ENCODE measurements around the gene GYG1. TPM values are rescaled to one million over a fixed set of nuclear protein-coding genes. Genes with fewer than 3 reads are reported as not detected.

GYG1 gene
- 10 to 100 TPM; 32.8 to 34.6 TPM for total RNA-seq

- POLR2A ChIA-PET = interaction anchor here (0.9 to 2.4 kb wide), 8 partner anchors 8 to 233 kb away, joined by 3 to 10 read pairs (median 5); partner anchors contain the start of gene HPS3
- CTCF ChIA-PET = interaction anchor here (0.8 to 1.7 kb wide), 6 partner anchors 13 to 138 kb away, joined by 3 to 5 read pairs (median 3); partner anchors contain the start of gene HPS3
Observed at GRCh38 chr3:148991219-148992026, at the start of gene GYG1. TSS of gene GYG1 (plus strand) at chr3:148991540. CDS start at chr3:148991641, 101 bp downstream.

- POLR2A ChIA-PET = no interaction called here
- CTCF ChIA-PET = interaction anchor here (0.5 to 1.0 kb wide), 4 partner anchors 17 to 329 kb away, joined by 3 to 4 read pairs (median 4); no protein-coding TSS in a partner anchor
Observed at GRCh38 chr3:148943506-148944205, 47.7 kb upstream of the GYG1 start.

- ChIA-PET POLR2A (no interaction called here), CTCF (interaction anchor here (0.6 to 1.3 kb wide), 2 partner anchors 82 to 374 kb away, joined by 3 to 4 read pairs; no protein-coding TSS in a partner anchor)
Observed at GRCh38 chr3:148945116-148945515, 46.2 kb upstream of the GYG1 start.

- CTCF ChIA-PET = interaction anchor here (1.5 kb wide), 1 partner anchor 89 kb away, joined by 3 read pairs; no protein-coding TSS in a partner anchor
- POLR2A ChIA-PET = interaction anchor here (0.7 kb wide), 1 partner anchor 334 kb away, joined by 7 read pairs; no protein-coding TSS in a partner anchor
Observed at GRCh38 chr3:148948913-148949657, 42.3 kb upstream of the GYG1 start.

- ChIA-PET POLR2A (no interaction called here), CTCF (interaction anchor here (1.2 to 1.3 kb wide), 2 partner anchors 91 to 169 kb away, joined by 3 to 4 read pairs; no protein-coding TSS in a partner anchor)
Observed at GRCh38 chr3:148950806-148951205, 40.5 kb upstream of the GYG1 start.

GRCh38 chr3:148951599-148952361 lies 39.6 kb upstream of the GYG1 start:
- POLR2A ChIA-PET = no interaction called here
- CTCF ChIA-PET = interaction anchor here (0.6 to 1.2 kb wide), 2 partner anchors 82 to 168 kb away, joined by 3 to 4 read pairs; no protein-coding TSS in a partner anchor

- ChIA-PET CTCF (no interaction called here), POLR2A (no interaction called here)
Observed at GRCh38 chr3:148953094-148953493, 38.2 kb upstream of the GYG1 start.

GRCh38 chr3:148954981-148955380 lies 36.4 kb upstream of the GYG1 start:
- ChIA-PET CTCF (interaction anchor here (0.6 to 2.5 kb wide), 10 partner anchors 11 to 320 kb away, joined by 3 to 21 read pairs (median 4); partner anchors contain the start of gene HPS3), POLR2A (interaction anchor here (0.6 kb wide), 1 partner anchor 326 kb away, joined by 5 read pairs; no protein-coding TSS in a partner anchor)

- ChIA-PET POLR2A (interaction anchor here (0.6 kb wide), 2 partner anchors 61 to 327 kb away, joined by 4 to 5 read pairs; no protein-coding TSS in a partner anchor), CTCF (interaction anchor here (0.6 to 2.5 kb wide), 11 partner anchors 9 to 320 kb away, joined by 3 to 21 read pairs (median 4); partner anchors contain the start of gene HPS3)
Observed at GRCh38 chr3:148955544-148956346, 35.6 kb upstream of the GYG1 start.

- ChIA-PET POLR2A (no interaction called here), CTCF (interaction anchor here (0.6 to 1.3 kb wide), 5 partner anchors 10 to 318 kb away, joined by 3 to 4 read pairs (median 3); no protein-coding TSS in a partner anchor)
Observed at GRCh38 chr3:148957586-148957985, 33.8 kb upstream of the GYG1 start.

- ChIA-PET POLR2A (no interaction called here), CTCF (interaction anchor here (1.3 kb wide), 1 partner anchor 11 kb away, joined by 3 read pairs; no protein-coding TSS in a partner anchor)
Observed at GRCh38 chr3:148958696-148959095, 32.6 kb upstream of the GYG1 start.

- ChIA-PET CTCF (interaction anchor here (0.6 kb wide), 1 partner anchor 101 kb away, joined by 4 read pairs; no protein-coding TSS in a partner anchor), POLR2A (no interaction called here)
Observed at GRCh38 chr3:148962513-148962912, 28.8 kb upstream of the GYG1 start.

GRCh38 chr3:148964809-148965208 lies 26.5 kb upstream of the GYG1 start:
- CTCF ChIA-PET = interaction anchor here (0.6 kb wide), 1 partner anchor 9 kb away, joined by 3 read pairs; no protein-coding TSS in a partner anchor
- POLR2A ChIA-PET = no interaction called here

- ChIA-PET CTCF (no interaction called here), POLR2A (no interaction called here)
Observed at GRCh38 chr3:148968321-148968720, 23.0 kb upstream of the GYG1 start.

GRCh38 chr3:148970271-148970670 lies 21.1 kb upstream of the GYG1 start:
- CTCF ChIA-PET = interaction anchor here (0.5 to 1.1 kb wide), 2 partner anchors 15 to 563 kb away, joined by 3 read pairs; no protein-coding TSS in a partner anchor
- POLR2A ChIA-PET = interaction anchor here (0.6 kb wide), 1 partner anchor 212 kb away, joined by 3 read pairs; no protein-coding TSS in a partner anchor

GRCh38 chr3:148971401-148972163 lies 19.8 kb upstream of the GYG1 start:
- POLR2A ChIA-PET = no interaction called here
- CTCF ChIA-PET = no interaction called here

- POLR2A ChIA-PET = no interaction called here
Observed at GRCh38 chr3:148974726-148975125, 16.6 kb upstream of the GYG1 start.

More at GRCh38 chr3:148974726-148975125, 16.6 kb upstream of the GYG1 start:
- CTCF ChIA-PET = no interaction called here

Measured in activated CD8-positive, alpha-beta memory T cell treated with anti-CD3 and anti-CD28 coated beads for 36 hours (primary cell).